ENCODE measurements around the gene PRR15L. TPM values are rescaled to one million over a fixed set of nuclear protein-coding genes. Genes with fewer than 3 reads are reported as not detected.
"Not testable (repeated sequence)": the region's sequence is repeated elsewhere in the genome, so short reads cannot be mapped to it uniquely, and the experiment has no call there.

PRR15L gene
- total RNA-seq, 1 donor from 2014 or later = not detected

DNA sequence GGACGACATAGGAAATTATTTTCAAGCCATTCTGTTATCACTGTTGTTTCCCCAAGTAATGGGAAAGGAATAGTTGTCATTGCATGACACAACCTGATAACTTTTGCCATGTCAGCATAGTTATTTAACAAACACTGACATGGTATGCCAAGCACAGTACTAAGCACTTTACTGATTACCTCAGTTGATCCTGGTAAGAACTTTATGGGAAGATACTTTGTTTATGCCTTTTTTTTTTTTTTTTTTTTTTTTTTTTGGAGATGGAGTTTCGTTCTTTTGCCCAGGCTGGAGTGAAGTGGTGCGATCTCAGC, 32.0 kb downstream of the PRR15L start:
- DNase-seq (ENCODE audit: low spot score) = no peak
- Mint-ChIP-seq H3K9me3 (ENCODE audit: low read depth) (no peaks in the 10 kb centered on the region), H3K36me3 (ENCODE audit: low read depth) (peaks cover 34% of the 10 kb centered on the region), H3K27ac (ENCODE audit: unreplicated experiment) (no peak overlapping the region), H3K27me3 (ENCODE audit: low read depth) (no peaks in the 10 kb centered on the region), H3K4me1 (ENCODE audit: low read depth) (no peaks in the 10 kb centered on the region), H3K4me3 (ENCODE audit: unreplicated experiment) (no peak overlapping the region)
- TF ChIP-seq, protein P1, sequence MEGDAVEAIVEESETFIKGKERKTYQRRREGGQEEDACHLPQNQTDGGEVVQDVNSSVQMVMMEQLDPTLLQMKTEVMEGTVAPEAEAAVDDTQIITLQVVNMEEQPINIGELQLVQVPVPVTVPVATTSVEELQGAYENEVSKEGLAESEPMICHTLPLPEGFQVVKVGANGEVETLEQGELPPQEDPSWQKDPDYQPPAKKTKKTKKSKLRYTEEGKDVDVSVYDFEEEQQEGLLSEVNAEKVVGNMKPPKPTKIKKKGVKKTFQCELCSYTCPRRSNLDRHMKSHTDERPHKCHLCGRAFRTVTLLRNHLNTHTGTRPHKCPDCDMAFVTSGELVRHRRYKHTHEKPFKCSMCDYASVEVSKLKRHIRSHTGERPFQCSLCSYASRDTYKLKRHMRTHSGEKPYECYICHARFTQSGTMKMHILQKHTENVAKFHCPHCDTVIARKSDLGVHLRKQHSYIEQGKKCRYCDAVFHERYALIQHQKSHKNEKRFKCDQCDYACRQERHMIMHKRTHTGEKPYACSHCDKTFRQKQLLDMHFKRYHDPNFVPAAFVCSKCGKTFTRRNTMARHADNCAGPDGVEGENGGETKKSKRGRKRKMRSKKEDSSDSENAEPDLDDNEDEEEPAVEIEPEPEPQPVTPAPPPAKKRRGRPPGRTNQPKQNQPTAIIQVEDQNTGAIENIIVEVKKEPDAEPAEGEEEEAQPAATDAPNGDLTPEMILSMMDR (IDR thresholded peaks at IDR 0.05) = no peak

DNA sequence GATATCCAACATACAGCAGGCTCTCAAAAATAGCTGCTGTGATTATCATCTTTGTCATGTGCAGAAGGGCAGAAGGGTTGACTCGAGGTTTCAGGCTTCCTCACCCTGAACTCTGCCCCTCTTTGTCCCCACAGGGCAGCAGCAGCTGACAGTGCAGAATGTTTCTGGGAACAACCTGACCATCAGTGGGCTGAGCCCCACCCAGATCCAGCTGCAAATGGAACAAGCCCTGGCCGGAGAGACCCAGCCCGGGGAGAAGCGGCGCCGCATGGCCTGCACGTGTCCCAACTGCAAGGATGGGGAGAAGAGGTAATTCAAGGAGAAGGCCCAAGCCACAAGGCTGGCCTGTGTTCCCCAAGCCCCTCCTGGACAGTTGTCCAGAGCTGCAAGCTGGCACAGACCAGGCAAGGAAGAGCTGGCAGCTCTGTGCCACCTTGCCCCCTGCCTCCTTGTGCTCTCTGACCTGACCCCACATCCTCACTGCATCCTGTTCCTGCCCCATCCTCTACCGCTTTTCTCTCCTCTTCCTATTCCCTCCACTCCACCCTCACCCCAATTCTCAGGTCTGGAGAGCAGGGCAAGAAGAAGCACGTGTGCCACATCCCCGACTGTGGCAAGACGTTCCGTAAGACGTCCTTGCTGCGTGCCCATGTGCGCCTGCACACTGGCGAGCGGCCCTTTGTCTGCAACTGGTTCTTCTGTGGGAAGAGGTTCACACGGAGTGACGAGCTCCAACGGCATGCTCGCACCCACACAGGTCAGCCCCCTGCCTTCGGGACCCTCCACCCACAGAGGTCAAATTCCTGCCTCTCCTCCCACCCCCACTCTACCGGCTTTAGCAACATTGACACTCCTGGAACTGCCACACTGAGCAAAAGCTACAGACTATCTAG, 32.7 kb downstream of the PRR15L start:
- Mint-ChIP-seq H3K27me3 (ENCODE audit: low read depth) (no peaks in the 10 kb centered on the region), H3K4me1 (ENCODE audit: low read depth) (no peaks in the 10 kb centered on the region), H3K9me3 (ENCODE audit: low read depth) (no peaks in the 10 kb centered on the region), H3K36me3 (ENCODE audit: low read depth) (peaks cover 35% of the 10 kb centered on the region), H3K27ac (ENCODE audit: unreplicated experiment) (no peak overlapping the region), H3K4me3 (ENCODE audit: unreplicated experiment) (no peak overlapping the region)
- TF ChIP-seq, protein P1 (IDR thresholded peaks at IDR 0.05) = no peak
- DNase-seq (ENCODE audit: low spot score) = no peak

DNA sequence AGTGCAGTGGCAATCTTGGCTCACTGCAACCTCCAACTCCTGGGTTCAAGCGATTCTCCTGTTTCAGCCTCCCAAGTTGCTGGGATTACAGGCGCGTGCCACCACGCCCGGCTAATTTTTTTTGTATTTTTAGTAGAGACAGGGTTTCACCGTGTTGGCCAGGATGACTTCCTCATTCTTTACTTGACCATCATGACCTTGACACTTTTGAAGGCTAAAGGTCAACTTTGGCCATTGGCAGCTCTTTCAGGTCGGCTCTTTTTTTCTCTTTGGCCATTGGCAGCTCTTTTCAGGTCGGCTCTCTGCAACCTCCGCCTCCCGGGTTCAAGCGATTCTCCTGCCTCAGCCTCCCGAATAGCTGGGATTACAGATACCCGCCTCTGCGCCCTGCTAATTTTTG, 37.8 kb downstream of the PRR15L start:
- not testable (repeated sequence) for DNase-seq (ENCODE audit: low spot score); H3K4me1 Mint-ChIP-seq (ENCODE audit: low read depth)

DNA sequence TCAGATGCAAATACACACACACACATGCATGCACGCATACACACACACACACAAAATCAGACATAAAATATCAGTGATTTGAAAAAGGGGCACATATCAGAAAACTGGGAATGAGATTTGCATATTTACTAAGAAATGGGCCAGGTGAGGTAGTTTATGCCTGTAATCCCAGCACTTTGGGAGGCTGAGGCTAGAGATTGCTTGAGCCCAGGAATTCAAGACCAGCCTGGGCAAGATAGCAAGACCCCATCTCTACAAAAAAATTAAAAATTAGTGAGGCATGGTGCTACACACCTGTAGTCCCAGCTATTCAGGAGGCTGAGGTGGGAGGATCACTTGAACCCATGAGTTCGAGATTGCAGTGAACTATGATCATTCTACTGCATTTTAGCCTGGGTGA, 38.7 kb downstream of the PRR15L start:
- TF ChIP-seq, protein P1 (IDR thresholded peaks at IDR 0.05) = no peak
- Mint-ChIP-seq H3K27ac (ENCODE audit: unreplicated experiment) (no peak overlapping the region), H3K4me3 (ENCODE audit: unreplicated experiment) (no peak overlapping the region)

More for the DNA sequence above, 37.8 kb downstream of the PRR15L start:
- not testable (repeated sequence) for H3K27me3 Mint-ChIP-seq (ENCODE audit: low read depth); H3K4me3 Mint-ChIP-seq (ENCODE audit: unreplicated experiment); H3K27ac Mint-ChIP-seq (ENCODE audit: unreplicated experiment); H3K9me3 Mint-ChIP-seq (ENCODE audit: low read depth)
- H3K36me3 Mint-ChIP-seq (ENCODE audit: low read depth) = peaks cover 27% of the 10 kb centered on the region

DNA sequence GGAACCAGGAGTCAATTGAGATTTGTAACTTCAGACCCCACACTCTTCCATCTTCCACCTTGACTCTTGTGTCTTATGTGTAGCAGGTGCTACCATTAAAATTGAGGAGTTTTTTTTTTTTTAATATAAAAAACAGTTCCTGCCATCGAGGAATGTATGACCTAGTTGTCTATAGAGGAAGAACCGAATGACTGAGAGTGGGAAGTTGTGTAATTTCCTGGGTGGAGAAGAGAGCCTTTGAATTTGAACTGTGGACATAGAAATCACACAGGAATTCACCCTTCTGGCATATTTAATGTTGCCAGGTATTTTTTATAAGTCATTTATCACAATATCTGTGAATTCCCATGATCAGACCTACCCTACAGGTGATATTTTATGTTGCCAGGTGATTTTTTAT, 39.7 kb downstream of the PRR15L start:
- no peak overlapping the region for H3K4me3 Mint-ChIP-seq (ENCODE audit: unreplicated experiment)
- H3K27ac Mint-ChIP-seq (ENCODE audit: unreplicated experiment) = no peak overlapping the region
- H3K27me3 Mint-ChIP-seq (ENCODE audit: low read depth) = no peaks in the 10 kb centered on the region
- H3K36me3 Mint-ChIP-seq (ENCODE audit: low read depth) = peaks cover 17% of the 10 kb centered on the region
- DNase-seq (ENCODE audit: low spot score) = no peak
- TF ChIP-seq, protein P1 (IDR thresholded peaks at IDR 0.05) = no peak
- H3K4me1 Mint-ChIP-seq (ENCODE audit: low read depth) = no peaks in the 10 kb centered on the region
- H3K9me3 Mint-ChIP-seq (ENCODE audit: low read depth) = no peaks in the 10 kb centered on the region

More for the DNA sequence above, 38.7 kb downstream of the PRR15L start:
- H3K4me1 Mint-ChIP-seq (ENCODE audit: low read depth) = no peaks in the 10 kb centered on the region
- H3K36me3 Mint-ChIP-seq (ENCODE audit: low read depth) = peaks cover 23% of the 10 kb centered on the region
- no peak for DNase-seq (ENCODE audit: low spot score)
- no peaks in the 10 kb centered on the region for H3K27me3 Mint-ChIP-seq (ENCODE audit: low read depth)
- no peaks in the 10 kb centered on the region for H3K9me3 Mint-ChIP-seq (ENCODE audit: low read depth)

DNA sequence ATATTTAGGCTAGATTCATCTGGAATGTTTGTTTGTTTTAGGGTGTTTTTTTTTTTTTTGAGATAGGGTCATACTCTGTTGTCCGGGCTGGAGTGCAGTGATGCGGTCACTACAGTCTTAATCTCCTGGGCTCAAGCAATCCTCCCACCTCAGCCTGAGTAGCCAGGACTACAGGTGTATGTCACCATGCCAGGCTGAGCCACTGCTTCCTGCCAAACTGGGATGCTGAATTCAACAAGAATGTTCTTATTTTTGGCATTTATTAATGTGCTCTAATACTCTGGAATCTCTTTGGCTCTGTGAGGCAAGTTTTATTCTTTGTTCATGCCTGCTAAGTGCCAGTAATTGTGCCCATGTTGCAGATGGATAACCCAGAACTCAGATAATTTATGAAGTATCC, 40.1 kb downstream of the PRR15L start:
- Mint-ChIP-seq H3K27ac (ENCODE audit: unreplicated experiment) (no peak overlapping the region), H3K27me3 (ENCODE audit: low read depth) (no peaks in the 10 kb centered on the region), H3K9me3 (ENCODE audit: low read depth) (no peaks in the 10 kb centered on the region), H3K36me3 (ENCODE audit: low read depth) (peaks cover 14% of the 10 kb centered on the region), H3K4me3 (ENCODE audit: unreplicated experiment) (no peak overlapping the region), H3K4me1 (ENCODE audit: low read depth) (no peaks in the 10 kb centered on the region)
- no peak for DNase-seq (ENCODE audit: low spot score)
- TF ChIP-seq, protein P1 (IDR thresholded peaks at IDR 0.05) = no peak
